H1 (cell line): ENCODE measurements around the gene NASP.

Experiments
- GTF2F1 ChIP-seq: IDR thresholded peaks from 2 replicates; pipeline ENCODE4 v1.6.1; 2012; ENCODE audit warnings: low read depth, low read length, improper control_type of control experiment, borderline replicate concordance
- JUN ChIP-seq: IDR thresholded peaks from 2 replicates; pipeline ENCODE4 v1.6.1; 2011; ENCODE audit warnings: low read depth, mild to moderate bottlenecking, improper control_type of control experiment, low read length
- PHF8 ChIP-seq: fragments of 200-600 bp; sonication (generic); conservative IDR thresholded peaks from 2 replicates; pipeline ENCODE4 v1.7.1; 2012; ENCODE audit warnings: low read depth, mild to moderate bottlenecking, inconsistent platforms, low read length, moderate library complexity
- POLR2A ChIP-seq, 2 experiments: IDR thresholded peaks; 1 replicate in 1 of 2; 2 replicates in 1 of 2; pipeline ENCODE4 v1.6.1; 2011; ENCODE audit warnings: low read depth in 2 of 2, low read length in 2 of 2, mild to moderate bottlenecking in 2 of 2; ENCODE audit errors: control extremely low read depth in 1 of 2
- SIX5 ChIP-seq: IDR thresholded peaks from 2 replicates; pipeline ENCODE4 v1.6.1; 2011; ENCODE audit warnings: mild to moderate bottlenecking, low read depth, low read length
- SRF ChIP-seq: IDR thresholded peaks from 2 replicates; pipeline ENCODE4 v1.6.1; 2011; ENCODE audit warnings: mild to moderate bottlenecking, low read depth, low read length, moderate library complexity
- YY1 ChIP-seq: IDR thresholded peaks from 2 replicates; pipeline ENCODE4 v1.6.1; 2011; ENCODE audit warnings: low read depth, mild to moderate bottlenecking, low read length
- TF ChIP-seq, protein P1 (sequence below): IDR thresholded peaks from 2 replicates; pipeline ENCODE4 v1.6.1; 2012; ENCODE audit warnings: inconsistent platforms
- TF ChIP-seq, protein P2 (sequence below), 3 experiments: IDR thresholded peaks; 1 replicate in 2 of 3; 2 replicates in 1 of 3; pipeline versions ENCODE4 v1.5.1 to v1.6.1; 2011; ENCODE audit warnings: low read length in 3 of 3, mild to moderate bottlenecking in 3 of 3, inconsistent platforms in 2 of 3, low read depth in 1 of 3, moderate library complexity in 1 of 3; ENCODE audit not compliant: insufficient read depth in 1 of 3; ENCODE audit errors: control extremely low read depth in 1 of 3

DNA sequence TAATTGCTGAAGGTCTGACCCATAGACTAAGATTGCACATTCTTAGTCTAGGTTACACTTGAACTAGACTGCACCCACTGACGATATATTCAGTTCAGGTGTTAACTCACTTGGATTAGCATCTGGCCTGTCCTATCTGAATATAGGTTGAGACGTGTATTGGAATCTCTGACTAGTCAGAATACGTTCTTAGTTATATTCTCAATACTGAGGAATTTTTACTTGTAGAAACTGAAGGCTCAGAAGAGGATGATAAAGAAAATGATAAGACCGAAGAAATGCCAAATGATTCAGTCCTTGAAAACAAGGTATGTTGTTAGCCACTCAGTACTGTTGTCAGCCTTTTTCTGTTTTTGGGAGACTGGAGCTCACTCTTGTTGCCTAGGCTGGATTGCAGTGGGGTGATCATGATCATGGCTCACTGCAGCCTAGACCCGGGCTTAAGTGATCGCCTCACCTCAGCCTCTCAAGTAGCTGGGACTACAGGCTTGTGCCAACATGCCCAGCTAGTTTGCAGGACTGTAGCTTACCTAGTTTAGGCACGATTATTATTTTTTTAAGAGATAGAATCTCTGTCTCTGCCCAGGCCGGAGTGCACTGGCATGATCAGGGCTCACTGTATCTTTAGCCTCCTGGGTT lies 29.2 kb downstream of the NASP start:
- TF ChIP-seq, protein P1, sequence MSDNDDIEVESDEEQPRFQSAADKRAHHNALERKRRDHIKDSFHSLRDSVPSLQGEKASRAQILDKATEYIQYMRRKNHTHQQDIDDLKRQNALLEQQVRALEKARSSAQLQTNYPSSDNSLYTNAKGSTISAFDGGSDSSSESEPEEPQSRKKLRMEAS, result no peak
- no peak; a peak in 2 of 3 replicates for TF ChIP-seq POLR2A (IDR thresholded peaks at IDR 0.05; ENCODE audit: control extremely low read depth in 1 of 2, low read depth in 2 of 2, low read length in 2 of 2)
- TF ChIP-seq PHF8, result no peak
- no peak for TF ChIP-seq JUN
- TF ChIP-seq, protein P2, sequence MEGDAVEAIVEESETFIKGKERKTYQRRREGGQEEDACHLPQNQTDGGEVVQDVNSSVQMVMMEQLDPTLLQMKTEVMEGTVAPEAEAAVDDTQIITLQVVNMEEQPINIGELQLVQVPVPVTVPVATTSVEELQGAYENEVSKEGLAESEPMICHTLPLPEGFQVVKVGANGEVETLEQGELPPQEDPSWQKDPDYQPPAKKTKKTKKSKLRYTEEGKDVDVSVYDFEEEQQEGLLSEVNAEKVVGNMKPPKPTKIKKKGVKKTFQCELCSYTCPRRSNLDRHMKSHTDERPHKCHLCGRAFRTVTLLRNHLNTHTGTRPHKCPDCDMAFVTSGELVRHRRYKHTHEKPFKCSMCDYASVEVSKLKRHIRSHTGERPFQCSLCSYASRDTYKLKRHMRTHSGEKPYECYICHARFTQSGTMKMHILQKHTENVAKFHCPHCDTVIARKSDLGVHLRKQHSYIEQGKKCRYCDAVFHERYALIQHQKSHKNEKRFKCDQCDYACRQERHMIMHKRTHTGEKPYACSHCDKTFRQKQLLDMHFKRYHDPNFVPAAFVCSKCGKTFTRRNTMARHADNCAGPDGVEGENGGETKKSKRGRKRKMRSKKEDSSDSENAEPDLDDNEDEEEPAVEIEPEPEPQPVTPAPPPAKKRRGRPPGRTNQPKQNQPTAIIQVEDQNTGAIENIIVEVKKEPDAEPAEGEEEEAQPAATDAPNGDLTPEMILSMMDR (IDR thresholded peaks at IDR 0.05; ENCODE audit: control extremely low read depth in 1 of 3, insufficient read depth in 1 of 3, low read depth in 1 of 3, low read length in 3 of 3), result no peak
- TF ChIP-seq SRF, result no peak
- no peak for TF ChIP-seq YY1
- no peak for TF ChIP-seq SIX5
- TF ChIP-seq GTF2F1, result no peak
